HUES48 (cell line): ENCODE data around the gene PMM2.
A peak's percentile ranks its signal among the peaks of the same experiment; 100 is the strongest.
"Not testable (repeated sequence)": the region's sequence is repeated elsewhere in the genome, so short reads cannot be mapped to it uniquely, and the experiment has no call there.

Experiments
- H3K27ac ChIP-seq: one replicate; pipeline ENCODE4 v1.7.0; 2013; ENCODE audit warnings: low read depth, low read length, inconsistent platforms
- H3K27me3 ChIP-seq: 2 replicates; pipeline ENCODE4 v1.6.1; 2013; ENCODE audit warnings: mild to moderate bottlenecking, low read length; ENCODE audit not compliant: control insufficient read depth, insufficient read depth
- H3K36me3 ChIP-seq: 2 replicates; pipeline ENCODE4 v1.6.1; 2013; ENCODE audit warnings: low read length; ENCODE audit not compliant: control insufficient read depth, insufficient read depth
- H3K4me1 ChIP-seq: 2 replicates; pipeline ENCODE4 v1.6.1; 2013; ENCODE audit warnings: mild to moderate bottlenecking, low read length; ENCODE audit not compliant: control insufficient read depth, insufficient read depth
- H3K4me3 ChIP-seq: 2 replicates; pipeline ENCODE4 v1.5.1; 2013; ENCODE audit warnings: mild to moderate bottlenecking, low read depth, low read length
- H3K9ac ChIP-seq: 2 replicates; pipeline ENCODE4 v1.6.1; 2013; ENCODE audit warnings: mild to moderate bottlenecking, low read depth, low read length, moderate library complexity
- H3K9me3 ChIP-seq: 2 replicates; pipeline ENCODE4 v1.6.1; 2013; ENCODE audit warnings: low read length; ENCODE audit not compliant: control insufficient read depth, insufficient read depth

PMM2 gene

GRCh38 chr16:8869988-8870241, 72.3 kb downstream of the PMM2 start:
- H3K9ac ChIP-seq, H3K4me3 ChIP-seq, H3K36me3 ChIP-seq, H3K9me3 ChIP-seq, H3K27me3 ChIP-seq: not testable (repeated sequence)
- Histone ChIP-seq H3K27ac (peak overlapping the region; percentile 64), H3K4me1 (peaks cover 20% of the 10 kb centered on the region)

- no peak overlapping the region for H3K27ac ChIP-seq
- H3K36me3 ChIP-seq: no peaks in the 10 kb centered on the region
- no peaks in the 10 kb centered on the region for H3K27me3 ChIP-seq
- H3K9me3 ChIP-seq: no peaks in the 10 kb centered on the region
- H3K4me3 ChIP-seq: no peak overlapping the region
- H3K9ac ChIP-seq: no peak overlapping the region
- H3K4me1 ChIP-seq: peaks cover 5% of the 10 kb centered on the region; the same call in 1 of the 2 replicates
These were observed 74.4 kb downstream of the PMM2 start for GRCh38 chr16:8872071-8872470.

- Histone ChIP-seq H3K36me3 (no peaks in the 10 kb centered on the region), H3K27ac (no peak overlapping the region), H3K9ac (no peak overlapping the region), H3K4me3 (no peak overlapping the region), H3K4me1 (peaks cover 10% of the 10 kb centered on the region), H3K9me3 (no peaks in the 10 kb centered on the region), H3K27me3 (no peaks in the 10 kb centered on the region)
These were observed 75.6 kb downstream of the PMM2 start for GRCh38 chr16:8872967-8873865.

GRCh38 chr16:8873866-8874195, 76.2 kb downstream of the PMM2 start:
- H3K4me3 ChIP-seq, H3K27me3 ChIP-seq, H3K36me3 ChIP-seq, H3K27ac ChIP-seq, H3K9ac ChIP-seq, H3K9me3 ChIP-seq: not testable (repeated sequence)
- H3K4me1 ChIP-seq: peaks cover 16% of the 10 kb centered on the region

- Histone ChIP-seq H3K27me3 (no peaks in the 10 kb centered on the region), H3K9me3 (no peaks in the 10 kb centered on the region), H3K4me1 (peaks cover 13% of the 10 kb centered on the region), H3K27ac (no peak overlapping the region), H3K4me3 (no peak overlapping the region), H3K36me3 (no peaks in the 10 kb centered on the region), H3K9ac (no peak overlapping the region)
These were observed 76.7 kb downstream of the PMM2 start for GRCh38 chr16:8874388-8874787.

- not testable (repeated sequence) for H3K4me3 ChIP-seq, H3K9me3 ChIP-seq, H3K27ac ChIP-seq, H3K9ac ChIP-seq, H3K36me3 ChIP-seq, H3K27me3 ChIP-seq
- H3K4me1 ChIP-seq: peaks cover 11% of the 10 kb centered on the region
These were observed 77.7 kb downstream of the PMM2 start for GRCh38 chr16:8875317-8875716.

GRCh38 chr16:8877894-8878522, 80.4 kb downstream of the PMM2 start:
- Histone ChIP-seq H3K9ac (no peak overlapping the region), H3K27ac (no peak overlapping the region), H3K36me3 (no peaks in the 10 kb centered on the region), H3K4me1 (peaks cover 11% of the 10 kb centered on the region), H3K4me3 (no peak overlapping the region), H3K27me3 (no peaks in the 10 kb centered on the region), H3K9me3 (no peaks in the 10 kb centered on the region)

GRCh38 chr16:8878523-8878911, 80.9 kb downstream of the PMM2 start:
- Histone ChIP-seq H3K4me1 (peaks cover 11% of the 10 kb centered on the region), H3K27me3 (no peaks in the 10 kb centered on the region), H3K36me3 (no peaks in the 10 kb centered on the region), H3K4me3 (no peak overlapping the region), H3K9me3 (no peaks in the 10 kb centered on the region), H3K9ac (no peak overlapping the region), H3K27ac (no peak overlapping the region)

- H3K27me3 ChIP-seq: no peaks in the 10 kb centered on the region
- H3K4me1 ChIP-seq: peaks cover 18% of the 10 kb centered on the region
- no peaks in the 10 kb centered on the region for H3K9me3 ChIP-seq
- no peak overlapping the region for H3K27ac ChIP-seq
- H3K4me3 ChIP-seq: no peak overlapping the region
- H3K36me3 ChIP-seq: no peaks in the 10 kb centered on the region
- H3K9ac ChIP-seq: no peak overlapping the region
These were observed 83.3 kb downstream of the PMM2 start for GRCh38 chr16:8880839-8881510.

GRCh38 chr16:8882041-8882617, 84.5 kb downstream of the PMM2 start, which contains the start of gene LITAFD:
Gene LITAFD (plus strand): TSS chr16:8882351. CDS start chr16:8884356, 2,005 bp downstream.
- Histone ChIP-seq H3K27ac (no peak within 1 kb of the TSS), H3K4me3 (no peak within 1 kb of the TSS), H3K9me3 (no peaks in the 10 kb centered on the region), H3K9ac (no peak within 1 kb of the TSS), H3K36me3 (0 out of 2 replicates have a peak, but pooled peaks cover 2% of the 10 kb centered on the region), H3K4me1 (peaks cover 22% of the 10 kb centered on the region), H3K27me3 (no peaks in the 10 kb centered on the region)
